IMR-90 (cell line): ENCODE data around the gene TST. TPM values are rescaled to one million over a fixed set of nuclear protein-coding genes. Genes with fewer than 3 reads are reported as not detected.

Experiments used
- ATAC-seq: fragments of 200-7000 bp; cut with Tn5 transposase; 2 replicates; pipeline ENCODE4 v1.9.1; 2020; ENCODE audit warnings: low read depth, mild to moderate bottlenecking, moderate library complexity
- BruUV-seq: library from RNA; stranded (reverse); fragments of 400-500 nt; replicated peaks from 2 replicates; lab custom pipeline; 2021; lab: Mats Ljungman, UMichigan
- CTCF ChIA-PET: fragments of 300-600 bp; formaldehyde crosslinking; extraction: SDS; loops from one replicate; lab custom pipeline; 2021; ENCODE audit warnings: antibody characterized with exemption; lab: Yijun Ruan, JAX
- POLR2A ChIA-PET: fragments of 300-600 bp; sonication (Branson Sonifier 250); formaldehyde crosslinking; loops from one replicate; lab custom pipeline; 2022; ENCODE audit warnings: antibody characterized with exemption; ENCODE audit not compliant: unreplicated experiment; lab: Charles Lee
- DNase-seq: peaks from one replicate; pipeline ENCODE4 v3.0.0; 2013
- H2AFZ ChIP-seq: replicated peaks from 2 replicates; pipeline ENCODE3; 2013; ENCODE audit warnings: low read length, mild to moderate bottlenecking; ENCODE audit not compliant: poor library complexity
- H2AK5ac ChIP-seq: 2 replicates; pipeline ENCODE4 v1.6.1; 2013; ENCODE audit warnings: low read depth, low read length, inconsistent platforms
- H2AK9ac ChIP-seq: replicated peaks from 2 replicates; pipeline ENCODE3; 2013; ENCODE audit warnings: mild to moderate bottlenecking, low read depth, low read length, moderate library complexity; ENCODE audit not compliant: poor library complexity
- H2BK120ac ChIP-seq: 2 replicates; pipeline ENCODE4 v1.6.1; 2013; ENCODE audit warnings: low read depth, low read length, inconsistent platforms
- H2BK15ac ChIP-seq: 3 replicates; pipeline ENCODE4 v1.6.1; 2013; ENCODE audit warnings: low read depth, low read length, inconsistent platforms
- H2BK20ac ChIP-seq: 2 replicates; pipeline ENCODE4 v1.6.1; 2013; ENCODE audit warnings: low read depth, mild to moderate bottlenecking, inconsistent platforms, low read length, moderate library complexity
- H2BK5ac ChIP-seq: 2 replicates; pipeline ENCODE4 v1.6.1; 2013; ENCODE audit warnings: mild to moderate bottlenecking, low read depth, low read length, inconsistent platforms; ENCODE audit not compliant: poor library complexity, severe bottlenecking
- H3K14ac ChIP-seq: replicated peaks from 2 replicates; pipeline ENCODE4 v1.6.1; 2013; ENCODE audit warnings: low read depth, low read length, inconsistent platforms
- H3K18ac ChIP-seq: 2 replicates; pipeline ENCODE4 v1.6.1; 2013; ENCODE audit warnings: low read depth, low read length, control low read depth
- H3K23ac ChIP-seq: 2 replicates; pipeline ENCODE4 v1.6.1; 2013; ENCODE audit warnings: low read depth, low read length, inconsistent platforms
- H3K27ac ChIP-seq: 2 replicates; pipeline ENCODE4 v1.5.1; 2013; ENCODE audit warnings: mild to moderate bottlenecking, control low read depth, low read length; ENCODE audit not compliant: insufficient read depth
- H3K27me3 ChIP-seq: 2 replicates; pipeline ENCODE4 v1.6.1; 2013; ENCODE audit warnings: low read length; ENCODE audit not compliant: control insufficient read depth, insufficient read depth
- H3K36me3 ChIP-seq: 2 replicates; pipeline ENCODE4 v1.6.1; 2013; ENCODE audit warnings: low read length, mixed read lengths; ENCODE audit not compliant: control insufficient read depth, insufficient read depth
- H3K4ac ChIP-seq: 2 replicates; pipeline ENCODE4 v1.6.1; 2013; ENCODE audit warnings: low read depth, low read length, inconsistent platforms
- H3K4me1 ChIP-seq: 2 replicates; pipeline ENCODE4 v1.6.1; 2013; ENCODE audit warnings: low read length, mixed read lengths; ENCODE audit not compliant: control insufficient read depth, insufficient read depth
- H3K4me2 ChIP-seq: 2 replicates; pipeline ENCODE4 v1.6.1; 2013; ENCODE audit warnings: low read depth, mild to moderate bottlenecking, control low read depth, low read length, moderate library complexity
- H3K4me3 ChIP-seq: 2 replicates; pipeline ENCODE4 v1.5.1; 2013; ENCODE audit warnings: low read depth, mild to moderate bottlenecking, control low read depth, low read length, moderate library complexity; ENCODE audit not compliant: insufficient read depth
- H3K56ac ChIP-seq: 2 replicates; pipeline ENCODE4 v1.6.1; 2013; ENCODE audit warnings: low read length, inconsistent platforms; ENCODE audit not compliant: insufficient read depth; ENCODE audit errors: extremely low read depth
- H3K79me1 ChIP-seq, 2 experiments: 2 replicates each; pipeline ENCODE4 v1.6.1; 2013; ENCODE audit warnings: low read length in 2 of 2, inconsistent platforms in 1 of 2, low read depth in 1 of 2
- H3K9ac ChIP-seq: 2 replicates; pipeline ENCODE4 v1.6.1; 2013; ENCODE audit warnings: low read depth, low read length, control low read depth
- H3K9me1 ChIP-seq: 2 replicates; pipeline ENCODE4 v1.6.1; 2013; ENCODE audit warnings: low read length, inconsistent platforms; ENCODE audit not compliant: insufficient read depth
- H3K9me3 ChIP-seq: 2 replicates; pipeline ENCODE4 v1.6.1; 2013; ENCODE audit warnings: low read length; ENCODE audit not compliant: control insufficient read depth, insufficient read depth
- H4K20me1 ChIP-seq: 2 replicates; pipeline ENCODE4 v1.6.1; 2013; ENCODE audit warnings: low read length, inconsistent platforms; ENCODE audit not compliant: insufficient read depth
- H4K5ac ChIP-seq: 2 replicates; pipeline ENCODE4 v1.6.1; 2013; ENCODE audit warnings: mild to moderate bottlenecking, low read depth, low read length, control low read depth
- H4K8ac ChIP-seq, 2 experiments: 2 replicates each; pipeline ENCODE4 v1.6.1; 2013; ENCODE audit warnings: low read depth in 2 of 2, low read length in 2 of 2, control low read depth in 1 of 2, inconsistent platforms in 1 of 2
- H4K91ac ChIP-seq: 2 replicates; pipeline ENCODE4 v1.6.1; 2013; ENCODE audit warnings: low read depth, low read length, inconsistent platforms; ENCODE audit not compliant: insufficient read depth
- BHLHE40 ChIP-seq: fragments of 150-350 bp; IDR thresholded peaks from 2 replicates; pipeline ENCODE4 v1.6.1; 2016; ENCODE audit warnings: mild to moderate bottlenecking, low read depth, low read length
- FOS ChIP-seq: fragments of 150-350 bp; IDR thresholded peaks from 2 replicates; pipeline ENCODE4 v1.6.1; 2016; ENCODE audit warnings: low read depth, low read length
- MAFK ChIP-seq: IDR thresholded peaks from 2 replicates; pipeline ENCODE4 v1.6.1; 2012; ENCODE audit warnings: low read depth, low read length, improper control_type of control experiment
- MXI1 ChIP-seq: IDR thresholded peaks from 2 replicates; pipeline ENCODE4 v1.6.1; 2012; ENCODE audit warnings: low read depth, mild to moderate bottlenecking, low read length, moderate library complexity, borderline replicate concordance
- POLR2A ChIP-seq: IDR thresholded peaks from 2 replicates; pipeline ENCODE4 v1.6.1; 2012; ENCODE audit warnings: mild to moderate bottlenecking, low read depth, low read length
- RCOR1 ChIP-seq: IDR thresholded peaks from 2 replicates; pipeline ENCODE4 v1.6.1; 2012; ENCODE audit warnings: mild to moderate bottlenecking, low read length, improper control_type of control experiment; ENCODE audit not compliant: insufficient replicate concordance
- RFX5 ChIP-seq: IDR thresholded peaks from 2 replicates; pipeline ENCODE4 v1.8.0; 2012; ENCODE audit warnings: low read depth, mild to moderate bottlenecking, low read length, moderate library complexity
- SMC3 ChIP-seq: fragments of 150-350 bp; IDR thresholded peaks from 2 replicates; pipeline ENCODE4 v1.6.1; 2016; ENCODE audit warnings: low read depth, mild to moderate bottlenecking, antibody characterized with exemption, low read length, moderate library complexity
- WGBS, 2 experiments: methylation state at CpG; one replicate each; pipeline versions ENCODE4 v1.1.5 to v1.1.7; 2013; ENCODE audit warnings: missing lambda C conversion rate in 2 of 2; ENCODE audit not compliant: insufficient read length in 1 of 2; ENCODE audit errors: extremely low coverage in 2 of 2; 5-methylcytosine and 5-hydroxymethylcytosine counted together
- dilution Hi-C: fragments of 300-500 bp; cut with HindIII; formaldehyde crosslinking; loops from one replicate; pipeline ENCODE4 v1.14.3; 2018; ENCODE audit warnings: low sequenced_read_pairs; ENCODE audit not compliant: unreplicated experiment
- in situ Hi-C: fragments of 300-500 bp; cut with MboI; formaldehyde crosslinking; loops from 3 replicates; pipeline ENCODE4 v1.14.3; 2019; ENCODE audit warnings: low sequenced_read_pairs, inconsistent platforms, mixed read lengths
- intact Hi-C: fragments of 100-400 bp; cut with micrococcal nuclease; formaldehyde crosslinking; loops from 2 replicates; pipeline ENCODE4 v1.10.0; 2022
- polyA plus RNA-seq, 3 experiments: library from polyadenylated mRNA; depleted of rRNA; stranded (reverse); fragments of >200 nt; gene quantifications; 2 replicates each; pipeline ENCODE4 v1.2.3, GENCODE V29; 2012; ENCODE audit warnings: low replicate concordance in 1 of 3
- total RNA-seq: library from RNA; depleted of rRNA; stranded (reverse); fragments of >200 nt; gene quantifications from 2 replicates; pipeline ENCODE4 v1.2.3, GENCODE V29; 2012
- TF ChIP-seq, protein P1 (sequence below): fragments of 150-350 bp; IDR thresholded peaks from 2 replicates; pipeline ENCODE4 v1.6.1; 2017; ENCODE audit warnings: mild to moderate bottlenecking, antibody characterized with exemption, low read length, low read depth
- TF ChIP-seq, protein P2 (sequence below): conservative IDR thresholded peaks from 2 replicates; pipeline ENCODE4 v1.5.1; 2012; ENCODE audit warnings: mild to moderate bottlenecking, low read depth, low read length, improper control_type of control experiment

Gene TST
- total and polyA plus RNA-seq, 2 of the 4 experiments (the other 2 are of a cell fraction): 31.7 to 37.7 TPM

GRCh38 chr22:37007651-37008050, 11.6 kb downstream of the TST start:
- H3K4me2 ChIP-seq: no peak overlapping the region
- no peak overlapping the region for H4K91ac ChIP-seq
- H3K36me3 ChIP-seq: no peaks in the 10 kb centered on the region; the same call in 1 of the 2 replicates
- H2BK120ac ChIP-seq: no peak overlapping the region
- H3K27me3 ChIP-seq: peaks cover 48% of the 10 kb centered on the region
- no peaks in the 10 kb centered on the region; a peak in 1 of 4 replicates for H3K79me1 ChIP-seq
- H2AK9ac ChIP-seq: no peak overlapping the region
- H3K18ac ChIP-seq: no peak overlapping the region
- intact Hi-C loops: no loop called here
- H3K14ac ChIP-seq: no peak overlapping the region
- H3K9ac ChIP-seq: no peak overlapping the region
- 0 out of 2 replicates have a peak, but pooled peaks cover 4% of the 10 kb centered on the region for H4K20me1 ChIP-seq
- in situ Hi-C loops: no loop called here
- no peak overlapping the region for H3K4me3 ChIP-seq
- no peak overlapping the region for H3K23ac ChIP-seq
- dilution Hi-C loops: no loop called here
- H2BK5ac ChIP-seq: no peak overlapping the region
- H4K5ac ChIP-seq: no peak overlapping the region
- no peak overlapping the region for H2BK20ac ChIP-seq
- ChIA-PET CTCF (interaction anchor here (0.9 kb wide), 1 partner anchor 8 kb away, joined by 3 read pairs; no protein-coding TSS in a partner anchor), POLR2A (no interaction called here)
- H2AK5ac ChIP-seq: no peak overlapping the region
- ATAC-seq: no peak
- no peak for DNase-seq
- no peak overlapping the region for H3K4ac ChIP-seq
- H3K9me3 ChIP-seq: peaks cover 5% of the 10 kb centered on the region
- no peak for TF ChIP-seq BHLHE40
- TF ChIP-seq, protein P1, sequence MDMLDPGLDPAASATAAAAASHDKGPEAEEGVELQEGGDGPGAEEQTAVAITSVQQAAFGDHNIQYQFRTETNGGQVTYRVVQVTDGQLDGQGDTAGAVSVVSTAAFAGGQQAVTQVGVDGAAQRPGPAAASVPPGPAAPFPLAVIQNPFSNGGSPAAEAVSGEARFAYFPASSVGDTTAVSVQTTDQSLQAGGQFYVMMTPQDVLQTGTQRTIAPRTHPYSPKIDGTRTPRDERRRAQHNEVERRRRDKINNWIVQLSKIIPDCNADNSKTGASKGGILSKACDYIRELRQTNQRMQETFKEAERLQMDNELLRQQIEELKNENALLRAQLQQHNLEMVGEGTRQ: no peak
- TF ChIP-seq, protein P2, sequence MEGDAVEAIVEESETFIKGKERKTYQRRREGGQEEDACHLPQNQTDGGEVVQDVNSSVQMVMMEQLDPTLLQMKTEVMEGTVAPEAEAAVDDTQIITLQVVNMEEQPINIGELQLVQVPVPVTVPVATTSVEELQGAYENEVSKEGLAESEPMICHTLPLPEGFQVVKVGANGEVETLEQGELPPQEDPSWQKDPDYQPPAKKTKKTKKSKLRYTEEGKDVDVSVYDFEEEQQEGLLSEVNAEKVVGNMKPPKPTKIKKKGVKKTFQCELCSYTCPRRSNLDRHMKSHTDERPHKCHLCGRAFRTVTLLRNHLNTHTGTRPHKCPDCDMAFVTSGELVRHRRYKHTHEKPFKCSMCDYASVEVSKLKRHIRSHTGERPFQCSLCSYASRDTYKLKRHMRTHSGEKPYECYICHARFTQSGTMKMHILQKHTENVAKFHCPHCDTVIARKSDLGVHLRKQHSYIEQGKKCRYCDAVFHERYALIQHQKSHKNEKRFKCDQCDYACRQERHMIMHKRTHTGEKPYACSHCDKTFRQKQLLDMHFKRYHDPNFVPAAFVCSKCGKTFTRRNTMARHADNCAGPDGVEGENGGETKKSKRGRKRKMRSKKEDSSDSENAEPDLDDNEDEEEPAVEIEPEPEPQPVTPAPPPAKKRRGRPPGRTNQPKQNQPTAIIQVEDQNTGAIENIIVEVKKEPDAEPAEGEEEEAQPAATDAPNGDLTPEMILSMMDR: no peak
- TF ChIP-seq SMC3: no peak
- no peak for TF ChIP-seq FOS
- TF ChIP-seq RCOR1: no peak
- TF ChIP-seq MAFK: no peak
- TF ChIP-seq MXI1: no peak
- TF ChIP-seq POLR2A: no peak
- no peak for TF ChIP-seq RFX5
- no CpG with 5 or more reads among the region's 2 CpGs for WGBS, 2 experiments
- no peak overlapping the region for H4K8ac ChIP-seq
- H3K9me1 ChIP-seq: no peaks in the 10 kb centered on the region; the same call in 1 of the 2 replicates
- no peak overlapping the region for H3K27ac ChIP-seq
- no peak overlapping the region for H3K56ac ChIP-seq
- no peak overlapping the region for H2AFZ ChIP-seq
- no TSS peak for BruUV-seq
- H2BK15ac ChIP-seq: no peak overlapping the region
- H3K4me1 ChIP-seq: no peaks in the 10 kb centered on the region
